GM13977 (cell line): ENCODE measurements around the gene TMEM233.

Experiments
- DNase-seq: peaks from one replicate; pipeline ENCODE4 v3.0.0; 2012; ENCODE audit warnings: low spot score
- in situ Hi-C: fragments of 300-500 bp; cut with MboI; formaldehyde crosslinking; loops from one replicate; pipeline ENCODE4 v1.12.0; 2022; ENCODE audit warnings: low sequenced_read_pairs, low pct_unique_long_range_greater_than_20kb, mixed read lengths, inconsistent platforms; ENCODE audit not compliant: unreplicated experiment
- TF ChIP-seq, protein P1 (sequence below): IDR thresholded peaks from 2 replicates; pipeline ENCODE4 v1.5.1; 2012; ENCODE audit warnings: mild to moderate bottlenecking, control low read depth; ENCODE audit not compliant: insufficient read depth; ENCODE audit errors: extremely low read depth, missing control alignments

The TMEM233 gene

GRCh38 chr12:119589097-119589496 is 4.5 kb upstream of the TMEM233 start:
- no peak for DNase-seq
- in situ Hi-C loops = no loop called here
- TF ChIP-seq, protein P1, sequence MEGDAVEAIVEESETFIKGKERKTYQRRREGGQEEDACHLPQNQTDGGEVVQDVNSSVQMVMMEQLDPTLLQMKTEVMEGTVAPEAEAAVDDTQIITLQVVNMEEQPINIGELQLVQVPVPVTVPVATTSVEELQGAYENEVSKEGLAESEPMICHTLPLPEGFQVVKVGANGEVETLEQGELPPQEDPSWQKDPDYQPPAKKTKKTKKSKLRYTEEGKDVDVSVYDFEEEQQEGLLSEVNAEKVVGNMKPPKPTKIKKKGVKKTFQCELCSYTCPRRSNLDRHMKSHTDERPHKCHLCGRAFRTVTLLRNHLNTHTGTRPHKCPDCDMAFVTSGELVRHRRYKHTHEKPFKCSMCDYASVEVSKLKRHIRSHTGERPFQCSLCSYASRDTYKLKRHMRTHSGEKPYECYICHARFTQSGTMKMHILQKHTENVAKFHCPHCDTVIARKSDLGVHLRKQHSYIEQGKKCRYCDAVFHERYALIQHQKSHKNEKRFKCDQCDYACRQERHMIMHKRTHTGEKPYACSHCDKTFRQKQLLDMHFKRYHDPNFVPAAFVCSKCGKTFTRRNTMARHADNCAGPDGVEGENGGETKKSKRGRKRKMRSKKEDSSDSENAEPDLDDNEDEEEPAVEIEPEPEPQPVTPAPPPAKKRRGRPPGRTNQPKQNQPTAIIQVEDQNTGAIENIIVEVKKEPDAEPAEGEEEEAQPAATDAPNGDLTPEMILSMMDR = no peak

DNA sequence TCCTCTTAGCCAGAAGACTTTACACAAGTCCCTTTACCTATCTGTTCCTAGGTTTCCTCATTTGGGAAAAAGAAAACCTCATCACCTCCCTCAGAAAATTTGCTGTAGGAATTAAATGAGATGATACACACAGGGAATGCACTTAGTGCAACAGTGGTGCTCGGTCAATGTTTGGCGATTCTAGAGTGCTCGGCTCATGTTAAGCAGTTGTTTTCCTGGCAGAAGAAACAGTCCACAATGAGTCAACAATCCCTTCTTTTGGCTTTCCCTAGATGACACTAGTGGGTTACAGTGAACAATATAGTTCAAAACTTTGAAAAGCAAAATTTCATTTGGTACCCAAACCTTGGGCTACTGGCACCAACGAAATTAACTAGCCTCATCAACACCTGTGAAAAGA is 3.9 kb upstream of the TMEM233 start:
- TF ChIP-seq, protein P1 = no peak
- in situ Hi-C loops = no loop called here
- DNase-seq = no peak

- no peak for DNase-seq
- TF ChIP-seq, protein P1 = no peak
- in situ Hi-C loops = no loop called here
These were observed 1.3 kb upstream of the TMEM233 start for GRCh38 chr12:119592232-119592631.

GRCh38 chr12:119594399-119594730 is 791 bp downstream of the TMEM233 start:
- TF ChIP-seq, protein P1 = no peak
- no peak for DNase-seq
- in situ Hi-C loops = no loop called here

DNA sequence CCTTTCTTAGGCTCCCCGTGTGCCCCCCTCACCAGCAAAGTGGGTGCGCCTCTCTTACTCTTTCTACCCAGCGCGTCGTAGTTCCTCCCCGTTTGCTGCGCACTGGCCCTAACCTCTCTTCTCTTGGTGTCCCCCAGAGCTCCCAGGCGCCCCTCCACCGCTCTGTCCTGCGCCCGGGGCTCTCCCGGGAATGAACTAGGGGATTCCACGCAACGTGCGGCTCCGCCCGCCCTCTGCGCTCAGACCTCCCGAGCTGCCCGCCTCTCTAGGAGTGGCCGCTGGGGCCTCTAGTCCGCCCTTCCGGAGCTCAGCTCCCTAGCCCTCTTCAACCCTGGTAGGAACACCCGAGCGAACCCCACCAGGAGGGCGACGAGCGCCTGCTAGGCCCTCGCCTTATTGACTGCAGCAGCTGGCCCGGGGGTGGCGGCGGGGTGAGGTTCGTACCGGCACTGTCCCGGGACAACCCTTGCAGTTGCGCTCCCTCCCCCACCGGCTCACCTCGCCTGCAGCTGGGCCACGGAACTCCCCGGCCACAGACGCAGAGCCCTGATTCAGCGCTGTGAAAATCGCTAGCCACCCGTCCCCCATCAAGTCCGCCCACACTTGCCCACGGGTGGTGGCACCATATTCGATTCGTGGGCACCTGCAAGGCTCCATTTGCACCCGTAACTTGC is 1.3 kb downstream of the TMEM233 start:
- DNase-seq = no peak
- TF ChIP-seq, protein P1 = no peak
- in situ Hi-C loops = no loop called here

DNA sequence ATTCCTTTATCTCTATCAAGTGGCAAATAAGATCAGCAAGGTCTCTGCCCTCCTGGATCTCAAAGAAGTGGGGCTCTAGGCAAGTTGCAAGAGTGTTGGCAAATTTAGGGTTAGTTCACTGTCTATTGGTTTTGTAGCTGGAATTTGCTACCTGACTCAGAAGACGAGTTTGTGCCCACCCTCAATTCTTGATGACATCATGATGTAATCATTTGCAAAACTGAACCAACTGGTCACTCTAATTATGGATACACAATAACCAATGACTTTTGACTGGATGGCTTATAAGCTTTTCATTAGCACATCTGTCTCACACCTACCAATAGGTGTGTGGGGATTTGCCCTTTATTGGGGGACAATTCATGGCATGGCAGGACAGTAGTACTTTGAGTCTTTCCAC is 4.6 kb downstream of the TMEM233 start:
- no peak for DNase-seq
- in situ Hi-C loops = no loop called here
- TF ChIP-seq, protein P1 = no peak
